GM12878 (cell line): ENCODE results near the gene CIB2. TPM values are rescaled to one million over a fixed set of nuclear protein-coding genes. Genes with fewer than 3 reads are reported as not detected.
A peak's percentile ranks its signal among the peaks of the same experiment; 100 is the strongest.

Source experiments
- ATAC-seq: fragments of 200-7000 bp; cut with Tn5 transposase; 3 replicates; pipeline ENCODE4 v1.9.1; 2020; ENCODE audit warnings: mild to moderate bottlenecking, moderate library complexity
- BruUV-seq: library from RNA; stranded (reverse); fragments of 400-500 nt; replicated peaks from 2 replicates; lab custom pipeline; 2021; lab: Mats Ljungman, UMichigan
- CTCF ChIA-PET: fragments of 300-600 bp; sonication (Branson Sonifier 250); formaldehyde crosslinking; extraction: SDS; loops from one replicate; lab custom pipeline; 2021; ENCODE audit warnings: inconsistent platforms; lab: Yijun Ruan, JAX
- POLR2A ChIA-PET: fragments of 350-600 bp; formaldehyde crosslinking; extraction: SDS; loops from one replicate; lab custom pipeline; 2021; ENCODE audit warnings: inconsistent platforms; lab: Charles Lee
- RAD21 ChIA-PET: fragments of 300-600 bp; sonication (Branson Sonifier 250); formaldehyde crosslinking; loops from one replicate; lab custom pipeline; 2023; ENCODE audit warnings: antibody characterized with exemption; ENCODE audit not compliant: unreplicated experiment; lab: Charles Lee
- SMC1A ChIA-PET: fragments of 300-600 bp; sonication (Branson Sonifier 250); formaldehyde crosslinking; loops from one replicate; lab custom pipeline; 2023; ENCODE audit not compliant: unreplicated experiment, uncharacterized antibody; lab: Charles Lee
- DNase-seq: peaks from one replicate; pipeline ENCODE4 v3.0.0-alpha.2; 2011; ENCODE audit warnings: low read depth, low spot score
- FAIRE-seq: peaks from 3 replicates; lab custom pipeline; 2011; peaks lifted over from hg19 to GRCh38; lab: Jason Lieb, UNC
- H2AFZ ChIP-seq: 2 replicates; pipeline ENCODE4 v1.6.0; 2011; ENCODE audit warnings: low read depth, low read length, control low read depth; ENCODE audit not compliant: control insufficient read depth
- H3K27ac ChIP-seq: 2 replicates; pipeline ENCODE4 v1.5.1; 2011; ENCODE audit warnings: control low read depth; ENCODE audit not compliant: control insufficient read depth, insufficient read depth
- H3K27me3 ChIP-seq, 2 experiments: replicated peaks in 1 of 2; 2 replicates each; pipeline versions ENCODE4 v1.6.0 to v1.6.1; 2011; ENCODE audit warnings: low read length in 1 of 2; ENCODE audit not compliant: control insufficient read depth in 2 of 2, insufficient read depth in 2 of 2
- H3K36me3 ChIP-seq, 2 experiments: 2 replicates each; pipeline ENCODE4 v1.5.1; 2011; ENCODE audit warnings: low read length in 1 of 2; ENCODE audit not compliant: control insufficient read depth in 2 of 2, insufficient read depth in 2 of 2
- H3K4me1 ChIP-seq: 2 replicates; pipeline ENCODE4 v1.6.1; 2011; ENCODE audit warnings: mild to moderate bottlenecking, low read length, moderate library complexity, mixed read lengths; ENCODE audit not compliant: control insufficient read depth, insufficient read depth
- H3K4me2 ChIP-seq: 2 replicates; pipeline ENCODE4 v1.6.0; 2011; ENCODE audit warnings: control low read depth; ENCODE audit not compliant: control insufficient read depth, insufficient read depth
- H3K4me3 ChIP-seq: fragments of 200-600 bp; sonication (generic); 2 replicates; pipeline ENCODE4 v1.5.1; 2016
- H3K79me2 ChIP-seq: 2 replicates; pipeline ENCODE4 v1.6.0; 2011; ENCODE audit warnings: low read length; ENCODE audit not compliant: control insufficient read depth, insufficient read depth
- H3K9ac ChIP-seq: 2 replicates; pipeline ENCODE4 v1.8.0; 2011; ENCODE audit warnings: low read length, control low read depth, mixed read lengths; ENCODE audit not compliant: control insufficient read depth, insufficient read depth
- H3K9me3 ChIP-seq: replicated peaks from 3 replicates; pipeline ENCODE4 v1.5.1; 2011; ENCODE audit warnings: mild to moderate bottlenecking, low read length; ENCODE audit not compliant: control insufficient read depth, insufficient read depth
- H4K20me1 ChIP-seq: 2 replicates; pipeline ENCODE4 v1.6.0; 2011; ENCODE audit not compliant: control insufficient read depth, insufficient read depth
- CHD4 ChIP-seq: fragments of 200-600 bp; sonication (generic); IDR thresholded peaks from 2 replicates; pipeline ENCODE4 v1.6.1; 2016; ENCODE audit warnings: mild to moderate bottlenecking
- KDM1A ChIP-seq: fragments of 200-600 bp; sonication (generic); IDR thresholded peaks from 2 replicates; pipeline ENCODE4 v1.6.1; 2016; ENCODE audit warnings: borderline replicate concordance
- LARP7 ChIP-seq: fragments of 450-650 bp; IDR thresholded peaks from 2 replicates; pipeline ENCODE4 v1.6.1; 2017; ENCODE audit warnings: mild to moderate bottlenecking
- NR2C2 ChIP-seq: IDR thresholded peaks from 2 replicates; pipeline ENCODE4 v1.6.1; 2011; ENCODE audit warnings: borderline replicate concordance, low read depth; ENCODE audit not compliant: control insufficient read depth, insufficient read length
- NR2F1 ChIP-seq: fragments of 450-650 bp; conservative IDR thresholded peaks from 2 replicates; pipeline ENCODE4 v1.6.1; 2017; ENCODE audit warnings: mild to moderate bottlenecking
- PAX5 ChIP-seq: IDR thresholded peaks from 2 replicates; pipeline ENCODE4 v1.6.1; 2011; ENCODE audit warnings: low read depth, low read length, borderline replicate concordance
- STAT3 ChIP-seq: IDR thresholded peaks from 2 replicates; pipeline ENCODE4 v1.6.1; 2011; ENCODE audit warnings: low read depth, low read length, improper control_type of control experiment
- SUZ12 ChIP-seq: fragments of 200-600 bp; sonication (generic); IDR thresholded peaks from one replicate; pipeline ENCODE4 v1.6.1; 2018; ENCODE audit warnings: antibody characterized with exemption, mild to moderate bottlenecking; ENCODE audit not compliant: unreplicated experiment
- ZNF274 ChIP-seq: IDR thresholded peaks from one replicate; pipeline ENCODE4 v1.8.0; 2011; ENCODE audit not compliant: insufficient read length, insufficient read depth
- WGBS: methylation state at CpG from one replicate; pipeline ENCODE4 v1.1.6; 2016; ENCODE audit warnings: low lambda C conversion rate; ENCODE audit not compliant: insufficient replicate concordance, insufficient coverage; ENCODE audit errors: missing lambda C conversion rate; 5-methylcytosine and 5-hydroxymethylcytosine counted together
- in situ Hi-C: fragments of 300-500 bp; cut with MboI; formaldehyde crosslinking; loops from 9 replicates; pipeline ENCODE4 v1.14.3; 2018; ENCODE audit warnings: mixed read lengths
- intact Hi-C: fragments of 100-400 bp; cut with micrococcal nuclease; formaldehyde crosslinking; loops from one replicate; pipeline ENCODE4 v1.14.2; 2022; ENCODE audit not compliant: unreplicated experiment
- polyA plus RNA-seq, 11 experiments: library from polyadenylated mRNA; depleted of rRNA in 4 of 11; unstranded in 6 of 11; stranded (reverse) in 5 of 11; fragments of >200 nt; fragmentation: Nextera tagmentation in 4 of 11; fragmentation: Illumina TruSeq in 1 of 11; extraction: Ambion mirVana in 4 of 11; extraction: Trizol in 1 of 11; gene quantifications; 1 replicate in 1 of 11; 2 replicates in 10 of 11; pipeline versions ENCODE4 v1.2.1 to v1.2.3, GENCODE V29; 2011 to 2016; ENCODE audit warnings: inconsistent platforms in 2 of 11, missing spikeins in 2 of 11, low read depth in 1 of 11
- total RNA-seq, 4 experiments: library from RNA; depleted of rRNA in 3 of 4; stranded (reverse); fragments of >200 nt in 3 of 4; fragmentation: Illumina TruSeq in 1 of 4; extraction: Trizol in 1 of 4; gene quantifications; 2 replicates each; pipeline versions ENCODE4 v1.2.1 to v1.2.3, GENCODE V29; 2013 to 2021
- TF ChIP-seq, protein P1 (sequence below): IDR thresholded peaks from 2 replicates; pipeline ENCODE4 v1.6.1; 2012; ENCODE audit warnings: low read depth, low read length, improper control_type of control experiment
- TF ChIP-seq, protein P2 (sequence below): IDR thresholded peaks from 2 replicates; pipeline ENCODE4 v1.6.1; 2011; ENCODE audit warnings: low read depth, mild to moderate bottlenecking, low read length, moderate library complexity, borderline replicate concordance; ENCODE audit errors: extremely low read depth
- TF ChIP-seq, protein P3 (sequence below): fragments of 450-650 bp; IDR thresholded peaks from 2 replicates; pipeline ENCODE4 v1.6.1; 2017; ENCODE audit warnings: mild to moderate bottlenecking, moderate library complexity
- TF ChIP-seq, protein P4 (sequence below): fragments of 450-650 bp; IDR thresholded peaks from 2 replicates; pipeline ENCODE4 v1.6.1; 2017; ENCODE audit warnings: mild to moderate bottlenecking, low read depth, inconsistent platforms; ENCODE audit not compliant: poor library complexity, severe bottlenecking
- TF ChIP-seq, protein P5 (sequence below): fragments of 450-650 bp; IDR thresholded peaks from 2 replicates; pipeline ENCODE4 v1.6.1; 2017; ENCODE audit warnings: borderline replicate concordance

The CIB2 gene
- total and polyA plus RNA-seq, 10 of the 15 experiments (the other 5 are each of a cell fraction or from before 2014, with no cell fraction given): 0.56 to 12.1 (median 7.1) TPM

DNA sequence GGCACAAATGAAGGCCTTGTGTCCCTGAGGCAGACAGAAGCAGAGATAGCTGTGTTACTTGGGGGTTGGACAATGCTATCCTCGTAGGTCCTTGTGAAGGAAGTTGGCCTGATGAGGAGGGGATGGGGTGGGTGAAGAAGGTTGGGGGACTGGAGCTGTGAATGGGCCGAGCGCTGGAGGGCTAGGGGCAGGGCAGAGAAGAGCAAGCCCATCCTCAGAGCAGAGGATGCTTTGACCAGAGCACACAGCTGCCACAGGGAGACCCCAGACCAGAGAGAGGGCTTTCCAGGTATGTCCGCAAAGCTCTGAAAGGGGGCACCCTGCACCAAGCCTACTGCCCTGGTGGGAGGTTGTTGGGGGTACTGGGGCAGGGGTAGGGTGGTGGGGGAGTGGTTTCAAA is 48.1 kb downstream of the CIB2 start (continued):
- TF ChIP-seq CHD4 (no peak), PAX5 (no peak), LARP7 (no peak)
- TF ChIP-seq, protein P1, sequence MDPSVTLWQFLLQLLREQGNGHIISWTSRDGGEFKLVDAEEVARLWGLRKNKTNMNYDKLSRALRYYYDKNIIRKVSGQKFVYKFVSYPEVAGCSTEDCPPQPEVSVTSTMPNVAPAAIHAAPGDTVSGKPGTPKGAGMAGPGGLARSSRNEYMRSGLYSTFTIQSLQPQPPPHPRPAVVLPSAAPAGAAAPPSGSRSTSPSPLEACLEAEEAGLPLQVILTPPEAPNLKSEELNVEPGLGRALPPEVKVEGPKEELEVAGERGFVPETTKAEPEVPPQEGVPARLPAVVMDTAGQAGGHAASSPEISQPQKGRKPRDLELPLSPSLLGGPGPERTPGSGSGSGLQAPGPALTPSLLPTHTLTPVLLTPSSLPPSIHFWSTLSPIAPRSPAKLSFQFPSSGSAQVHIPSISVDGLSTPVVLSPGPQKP: no peak
- TF ChIP-seq, protein P2, sequence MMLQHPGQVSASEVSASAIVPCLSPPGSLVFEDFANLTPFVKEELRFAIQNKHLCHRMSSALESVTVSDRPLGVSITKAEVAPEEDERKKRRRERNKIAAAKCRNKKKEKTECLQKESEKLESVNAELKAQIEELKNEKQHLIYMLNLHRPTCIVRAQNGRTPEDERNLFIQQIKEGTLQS: no peak
- TF ChIP-seq, protein P3, sequence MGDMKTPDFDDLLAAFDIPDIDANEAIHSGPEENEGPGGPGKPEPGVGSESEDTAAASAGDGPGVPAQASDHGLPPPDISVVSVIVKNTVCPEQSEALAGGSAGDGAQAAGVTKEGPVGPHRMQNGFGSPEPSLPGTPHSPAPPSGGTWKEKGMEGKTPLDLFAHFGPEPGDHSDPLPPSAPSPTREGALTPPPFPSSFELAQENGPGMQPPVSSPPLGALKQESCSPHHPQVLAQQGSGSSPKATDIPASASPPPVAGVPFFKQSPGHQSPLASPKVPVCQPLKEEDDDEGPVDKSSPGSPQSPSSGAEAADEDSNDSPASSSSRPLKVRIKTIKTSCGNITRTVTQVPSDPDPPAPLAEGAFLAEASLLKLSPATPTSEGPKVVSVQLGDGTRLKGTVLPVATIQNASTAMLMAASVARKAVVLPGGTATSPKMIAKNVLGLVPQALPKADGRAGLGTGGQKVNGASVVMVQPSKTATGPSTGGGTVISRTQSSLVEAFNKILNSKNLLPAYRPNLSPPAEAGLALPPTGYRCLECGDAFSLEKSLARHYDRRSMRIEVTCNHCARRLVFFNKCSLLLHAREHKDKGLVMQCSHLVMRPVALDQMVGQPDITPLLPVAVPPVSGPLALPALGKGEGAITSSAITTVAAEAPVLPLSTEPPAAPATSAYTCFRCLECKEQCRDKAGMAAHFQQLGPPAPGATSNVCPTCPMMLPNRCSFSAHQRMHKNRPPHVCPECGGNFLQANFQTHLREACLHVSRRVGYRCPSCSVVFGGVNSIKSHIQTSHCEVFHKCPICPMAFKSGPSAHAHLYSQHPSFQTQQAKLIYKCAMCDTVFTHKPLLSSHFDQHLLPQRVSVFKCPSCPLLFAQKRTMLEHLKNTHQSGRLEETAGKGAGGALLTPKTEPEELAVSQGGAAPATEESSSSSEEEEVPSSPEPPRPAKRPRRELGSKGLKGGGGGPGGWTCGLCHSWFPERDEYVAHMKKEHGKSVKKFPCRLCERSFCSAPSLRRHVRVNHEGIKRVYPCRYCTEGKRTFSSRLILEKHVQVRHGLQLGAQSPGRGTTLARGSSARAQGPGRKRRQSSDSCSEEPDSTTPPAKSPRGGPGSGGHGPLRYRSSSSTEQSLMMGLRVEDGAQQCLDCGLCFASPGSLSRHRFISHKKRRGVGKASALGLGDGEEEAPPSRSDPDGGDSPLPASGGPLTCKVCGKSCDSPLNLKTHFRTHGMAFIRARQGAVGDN: no peak

DNA sequence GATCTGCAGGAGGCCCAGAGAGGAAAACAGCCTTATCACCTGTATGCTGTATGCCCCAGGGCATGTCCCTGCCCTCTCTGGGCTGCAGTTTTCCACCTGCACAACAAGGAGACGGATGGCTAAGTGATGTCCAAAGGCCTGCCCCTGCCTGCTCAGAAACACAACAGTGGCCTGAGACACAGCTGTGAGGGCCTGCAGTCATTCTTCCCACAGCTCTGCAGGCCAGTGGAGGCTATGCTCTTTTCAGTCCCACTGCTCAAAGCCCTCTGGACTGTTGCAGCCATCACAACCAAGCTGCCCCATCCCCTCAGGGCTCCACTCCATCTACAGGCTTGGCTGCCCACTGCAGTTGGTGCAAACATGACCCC is 48.5 kb downstream of the CIB2 start:
- Histone ChIP-seq H3K9ac (no peak overlapping the region), H3K9me3 (no peaks in the 10 kb centered on the region), H3K4me1 (peaks cover 8% of the 10 kb centered on the region), H3K27ac (no peak overlapping the region), H3K4me3 (no peak overlapping the region), H3K79me2 (no peaks in the 10 kb centered on the region), H3K36me3 (no peaks in the 10 kb centered on the region), H2AFZ (no peak overlapping the region), H4K20me1 (no peaks in the 10 kb centered on the region), H3K4me2 (no peak overlapping the region), H3K27me3 (no peaks in the 10 kb centered on the region)
- POLR2A ChIA-PET: interaction anchor here (0.5 to 3.0 kb wide), 6 partner anchors 10 to 69 kb away, joined by 3 to 12 read pairs (median 4); no protein-coding TSS in a partner anchor
- CTCF ChIA-PET: interaction anchor here (0.8 to 3.1 kb wide), 7 partner anchors 13 to 182 kb away, joined by 4 to 16 read pairs (median 4); no protein-coding TSS in a partner anchor
- no TSS peak for BruUV-seq
- in situ Hi-C loops: no loop called here
- intact Hi-C loops: no loop called here
- WGBS: 56% methylated on average over 1 of the region's 1 CpG
- FAIRE-seq (no peak), DNase-seq (no peak), ATAC-seq (peak; percentile 14; the same call in 2 of the 3 replicates)
- RAD21 ChIA-PET: interaction anchor here (1.0 to 2.2 kb wide), 6 partner anchors 15 to 32 kb away, joined by 3 to 9 read pairs (median 4); no protein-coding TSS in a partner anchor
- SMC1A ChIA-PET: interaction anchor here (0.6 to 3.8 kb wide), 11 partner anchors 8 to 64 kb away, joined by 3 to 13 read pairs (median 4); no protein-coding TSS in a partner anchor
- TF ChIP-seq, protein P4, sequence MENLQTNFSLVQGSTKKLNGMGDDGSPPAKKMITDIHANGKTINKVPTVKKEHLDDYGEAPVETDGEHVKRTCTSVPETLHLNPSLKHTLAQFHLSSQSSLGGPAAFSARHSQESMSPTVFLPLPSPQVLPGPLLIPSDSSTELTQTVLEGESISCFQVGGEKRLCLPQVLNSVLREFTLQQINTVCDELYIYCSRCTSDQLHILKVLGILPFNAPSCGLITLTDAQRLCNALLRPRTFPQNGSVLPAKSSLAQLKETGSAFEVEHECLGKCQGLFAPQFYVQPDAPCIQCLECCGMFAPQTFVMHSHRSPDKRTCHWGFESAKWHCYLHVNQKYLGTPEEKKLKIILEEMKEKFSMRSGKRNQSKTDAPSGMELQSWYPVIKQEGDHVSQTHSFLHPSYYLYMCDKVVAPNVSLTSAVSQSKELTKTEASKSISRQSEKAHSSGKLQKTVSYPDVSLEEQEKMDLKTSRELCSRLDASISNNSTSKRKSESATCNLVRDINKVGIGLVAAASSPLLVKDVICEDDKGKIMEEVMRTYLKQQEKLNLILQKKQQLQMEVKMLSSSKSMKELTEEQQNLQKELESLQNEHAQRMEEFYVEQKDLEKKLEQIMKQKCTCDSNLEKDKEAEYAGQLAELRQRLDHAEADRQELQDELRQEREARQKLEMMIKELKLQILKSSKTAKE: no peak
- TF ChIP-seq ZNF274 (no peak), NR2F1 (no peak), NR2C2 (no peak), SUZ12 (no peak), KDM1A (no peak), STAT3 (no peak)
- TF ChIP-seq, protein P5, sequence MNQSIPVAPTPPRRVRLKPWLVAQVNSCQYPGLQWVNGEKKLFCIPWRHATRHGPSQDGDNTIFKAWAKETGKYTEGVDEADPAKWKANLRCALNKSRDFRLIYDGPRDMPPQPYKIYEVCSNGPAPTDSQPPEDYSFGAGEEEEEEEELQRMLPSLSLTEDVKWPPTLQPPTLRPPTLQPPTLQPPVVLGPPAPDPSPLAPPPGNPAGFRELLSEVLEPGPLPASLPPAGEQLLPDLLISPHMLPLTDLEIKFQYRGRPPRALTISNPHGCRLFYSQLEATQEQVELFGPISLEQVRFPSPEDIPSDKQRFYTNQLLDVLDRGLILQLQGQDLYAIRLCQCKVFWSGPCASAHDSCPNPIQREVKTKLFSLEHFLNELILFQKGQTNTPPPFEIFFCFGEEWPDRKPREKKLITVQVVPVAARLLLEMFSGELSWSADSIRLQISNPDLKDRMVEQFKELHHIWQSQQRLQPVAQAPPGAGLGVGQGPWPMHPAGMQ: no peak
